H1 (cell line): ENCODE results near the gene KISS1R. TPM values are rescaled to one million over a fixed set of nuclear protein-coding genes. Genes with fewer than 3 reads are reported as not detected.

ENCODE experiments used
- CTCF ChIA-PET: fragments of 300-600 bp; sonication (Branson Sonifier 250); formaldehyde crosslinking; loops from one replicate; lab custom pipeline; 2021; ENCODE audit not compliant: partially characterized antibody; lab: Charles Lee
- POLR2A ChIA-PET: fragments of 300-600 bp; sonication (Branson Sonifier 250); formaldehyde crosslinking; loops from one replicate; lab custom pipeline; 2021; ENCODE audit warnings: inconsistent platforms; ENCODE audit not compliant: partially characterized antibody; lab: Charles Lee
- DNase-seq, 2 experiments: peaks; one replicate each; pipeline versions ENCODE4 v3.0.0 to v3.0.0-alpha.2; 2010 to 2022; ENCODE audit warnings: low spot score in 2 of 2, low read depth in 1 of 2, mixed read lengths in 1 of 2
- FAIRE-seq: peaks from 2 replicates; lab custom pipeline; 2011; peaks lifted over from hg19 to GRCh38; lab: Jason Lieb, UNC
- H2AFZ ChIP-seq: 2 replicates; pipeline ENCODE4 v1.8.1; 2012; ENCODE audit warnings: low read length, inconsistent platforms
- H2AK5ac ChIP-seq: 2 replicates; pipeline ENCODE4 v1.6.1; 2013; ENCODE audit warnings: low read depth, low read length
- H2BK120ac ChIP-seq: replicated peaks from 2 replicates; pipeline ENCODE3; 2013; ENCODE audit warnings: low read depth, low read length, inconsistent platforms
- H2BK12ac ChIP-seq: 2 replicates; pipeline ENCODE4 v1.6.1; 2013; ENCODE audit warnings: low read depth, low read length
- H2BK15ac ChIP-seq: 2 replicates; pipeline ENCODE4 v1.6.1; 2013; ENCODE audit warnings: low read length
- H2BK20ac ChIP-seq: 2 replicates; pipeline ENCODE4 v1.6.1; 2013; ENCODE audit warnings: low read length
- H2BK5ac ChIP-seq: 2 replicates; pipeline ENCODE4 v1.6.1; 2013; ENCODE audit warnings: low read depth, low read length
- H3K14ac ChIP-seq: 2 replicates; pipeline ENCODE4 v1.6.1; 2013; ENCODE audit warnings: inconsistent platforms; ENCODE audit not compliant: insufficient read length
- H3K18ac ChIP-seq: 2 replicates; pipeline ENCODE4 v1.6.1; 2013; ENCODE audit warnings: low read length; ENCODE audit errors: extremely low read depth
- H3K23ac ChIP-seq: 2 replicates; pipeline ENCODE4 v1.6.1; 2013; ENCODE audit warnings: inconsistent platforms; ENCODE audit not compliant: insufficient read length
- H3K23me2 ChIP-seq: 2 replicates; pipeline ENCODE4 v1.6.1; 2013; ENCODE audit warnings: low read depth, low read length
- H3K27ac ChIP-seq: 2 replicates; pipeline ENCODE4 v1.6.1; 2011; ENCODE audit warnings: low read depth, low read length, inconsistent platforms
- H3K27me3 ChIP-seq, 4 experiments: replicated peaks in 1 of 4; 1 replicate in 1 of 4; 2 replicates in 3 of 4; pipeline versions ENCODE4 v1.6.1 to v1.8.1; 2011 to 2013; ENCODE audit warnings: low read length in 3 of 4, mild to moderate bottlenecking in 3 of 4, inconsistent platforms in 2 of 4, mixed read lengths in 2 of 4, moderate library complexity in 1 of 4; ENCODE audit not compliant: control insufficient read depth in 3 of 4, insufficient read depth in 3 of 4; ENCODE audit errors: extremely low read depth in 1 of 4
- H3K36me3 ChIP-seq, 4 experiments: 2 replicates each; pipeline versions ENCODE4 v1.6.1 to v1.8.1; 2011 to 2013; ENCODE audit warnings: mild to moderate bottlenecking in 4 of 4, low read length in 3 of 4, moderate library complexity in 2 of 4, control low read depth in 1 of 4, inconsistent platforms in 1 of 4; ENCODE audit not compliant: insufficient read depth in 4 of 4, control insufficient read depth in 2 of 4
- H3K4ac ChIP-seq: replicated peaks from 2 replicates; pipeline ENCODE3; 2013; ENCODE audit warnings: low read length, low read depth, mixed read lengths, inconsistent platforms; ENCODE audit not compliant: insufficient read length
- H3K4me1 ChIP-seq, 4 experiments: replicated peaks in 1 of 4; 1 replicate in 1 of 4; 2 replicates in 3 of 4; pipeline versions ENCODE4 v1.6.1 to v1.8.1; 2011 to 2013; ENCODE audit warnings: low read length in 3 of 4, inconsistent platforms in 2 of 4, mixed read lengths in 1 of 4; ENCODE audit not compliant: insufficient read depth in 4 of 4, control insufficient read depth in 3 of 4
- H3K4me2 ChIP-seq, 2 experiments: 2 replicates each; pipeline versions ENCODE4 v1.6.1 to v1.8.1; 2011 to 2013; ENCODE audit warnings: low read depth in 2 of 2, low read length in 2 of 2, control low read depth in 1 of 2, inconsistent platforms in 1 of 2, mild to moderate bottlenecking in 1 of 2; ENCODE audit not compliant: insufficient read depth in 1 of 2
- H3K4me3 ChIP-seq, 4 experiments: fragments of 200-600, 300-600 bp in 1 of 4; sonication (generic), shearing (Covaris generic), sonication (Bioruptor Twin) in 1 of 4; 2 replicates each; pipeline versions ENCODE4 v1.5.1 to v1.8.1; 2011 to 2016; ENCODE audit warnings: low read length in 4 of 4, low read depth in 3 of 4, control low read depth in 2 of 4, inconsistent platforms in 2 of 4, mild to moderate bottlenecking in 2 of 4, mixed read lengths in 1 of 4, moderate library complexity in 1 of 4; ENCODE audit not compliant: insufficient read depth in 2 of 4; ENCODE audit errors: extremely low read depth in 1 of 4
- H3K56ac ChIP-seq: replicated peaks from 2 replicates; pipeline ENCODE3; 2013; ENCODE audit warnings: low read depth, mild to moderate bottlenecking, mixed read lengths, low read length, inconsistent platforms; ENCODE audit not compliant: insufficient read length
- H3K79me1 ChIP-seq: 2 replicates; pipeline ENCODE4 v1.6.1; 2013; ENCODE audit warnings: low read depth, low read length, control low read depth
- H3K79me2 ChIP-seq, 2 experiments: 2 replicates each; pipeline versions ENCODE4 v1.6.1 to v1.8.1; 2012 to 2013; ENCODE audit warnings: low read length in 2 of 2, mild to moderate bottlenecking in 2 of 2, inconsistent platforms in 1 of 2; ENCODE audit not compliant: insufficient read depth in 2 of 2, control insufficient read depth in 1 of 2
- H3K9ac ChIP-seq, 4 experiments: replicated peaks in 1 of 4; 1 replicate in 1 of 4; 2 replicates in 3 of 4; pipeline versions ENCODE4 v1.6.1 to v1.8.1; 2011 to 2013; ENCODE audit warnings: low read depth in 3 of 4, low read length in 3 of 4, control low read depth in 2 of 4, mild to moderate bottlenecking in 2 of 4, moderate library complexity in 2 of 4, inconsistent platforms in 1 of 4; ENCODE audit errors: extremely low read depth in 1 of 4
- H3K9me3 ChIP-seq, 2 experiments: 2 replicates each; pipeline versions ENCODE4 v1.6.1 to v1.8.1; 2012 to 2013; ENCODE audit warnings: mild to moderate bottlenecking in 2 of 2, moderate library complexity in 2 of 2, control low read depth in 1 of 2, inconsistent platforms in 1 of 2, low read depth in 1 of 2, low read length in 1 of 2, mixed read lengths in 1 of 2; ENCODE audit not compliant: insufficient read depth in 2 of 2
- H4K20me1 ChIP-seq, 2 experiments: replicated peaks in 1 of 2; 2 replicates each; pipeline versions ENCODE3 to v1.8.1; 2011 to 2013; ENCODE audit warnings: inconsistent platforms in 2 of 2, low read length in 2 of 2, mild to moderate bottlenecking in 1 of 2; ENCODE audit not compliant: insufficient read depth in 2 of 2, control insufficient read depth in 1 of 2
- H4K5ac ChIP-seq: 2 replicates; pipeline ENCODE4 v1.6.1; 2013; ENCODE audit warnings: low read length, low read depth, mixed read lengths, inconsistent platforms; ENCODE audit not compliant: insufficient read length
- H4K8ac ChIP-seq: 2 replicates; pipeline ENCODE4 v1.8.0; 2013; ENCODE audit warnings: mild to moderate bottlenecking, moderate library complexity, low read length, inconsistent platforms; ENCODE audit not compliant: insufficient read depth; ENCODE audit errors: extremely low read depth
- H4K91ac ChIP-seq: replicated peaks from 2 replicates; pipeline ENCODE3; 2013; ENCODE audit warnings: low read length, mixed read lengths, inconsistent platforms; ENCODE audit not compliant: insufficient read length
- ATF3 ChIP-seq: IDR thresholded peaks from 2 replicates; pipeline ENCODE4 v1.6.1; 2011; ENCODE audit warnings: low read depth, mild to moderate bottlenecking, low read length; ENCODE audit not compliant: insufficient read depth
- BACH1 ChIP-seq: IDR thresholded peaks from 2 replicates; pipeline ENCODE4 v1.6.1; 2012; ENCODE audit warnings: low read length, improper control_type of control experiment
- CTCF ChIP-seq, 3 experiments: IDR thresholded peaks; 1 replicate in 2 of 3; 2 replicates in 1 of 3; pipeline versions ENCODE4 v1.5.1 to v1.6.1; 2011; ENCODE audit warnings: low read length in 3 of 3, mild to moderate bottlenecking in 3 of 3, inconsistent platforms in 2 of 3, low read depth in 1 of 3, moderate library complexity in 1 of 3; ENCODE audit not compliant: insufficient read depth in 1 of 3; ENCODE audit errors: control extremely low read depth in 1 of 3
- JUND ChIP-seq: IDR thresholded peaks from 2 replicates; pipeline ENCODE4 v1.6.1; 2011; ENCODE audit warnings: mild to moderate bottlenecking, improper control_type of control experiment, low read length
- POU5F1 ChIP-seq: IDR thresholded peaks from 2 replicates; pipeline ENCODE4 v1.6.1; 2011; ENCODE audit warnings: low read depth, mild to moderate bottlenecking, low read length, moderate library complexity
- TAF1 ChIP-seq: IDR thresholded peaks from 2 replicates; pipeline ENCODE4 v1.6.1; 2011; ENCODE audit warnings: mild to moderate bottlenecking, low read depth, low read length
- WGBS, 2 experiments: shearing (Covaris generic) in 1 of 2; methylation state at CpG; one replicate each; pipeline versions ENCODE4 v1.1.6 to v1.1.7; 2013 to 2015; ENCODE audit warnings: low lambda C conversion rate in 2 of 2, mixed read lengths in 2 of 2, inconsistent platforms in 1 of 2, low coverage in 1 of 2, missing lambda C conversion rate in 1 of 2; ENCODE audit not compliant: insufficient replicate concordance in 2 of 2, insufficient coverage in 1 of 2, insufficient read length in 1 of 2; ENCODE audit errors: extremely low coverage in 1 of 2, missing lambda C conversion rate in 1 of 2; 5-methylcytosine and 5-hydroxymethylcytosine counted together
- polyA plus RNA-seq, 7 experiments: library from polyadenylated mRNA; depleted of rRNA in 3 of 7; stranded (reverse) in 5 of 7; unstranded in 2 of 7; fragments of >200 nt in 5 of 7; fragments of 200-250 nt in 2 of 7; gene quantifications; 1 replicate in 5 of 7; 2 replicates in 1 of 7; 4 replicates in 1 of 7; pipeline versions ENCODE4 v1.2.1 to v1.2.3, GENCODE V29; 2011 to 2013; ENCODE audit warnings: missing spikeins in 2 of 7, mixed read lengths in 2 of 7
- total RNA-seq: library from RNA; stranded (reverse); fragmentation: NEBNext Ultra II Directional; extraction: Animal tissue kit (Norgen Biotek cat#: 25700); gene quantifications from 2 replicates; pipeline ENCODE4 v1.2.1, GENCODE V29; 2021
- TF ChIP-seq, protein P1 (sequence below): IDR thresholded peaks from 2 replicates; pipeline ENCODE4 v1.6.1; 2012; ENCODE audit warnings: inconsistent platforms
- TF ChIP-seq, protein P2 (sequence below): IDR thresholded peaks from 2 replicates; pipeline ENCODE4 v1.6.1; 2012; ENCODE audit warnings: low read length, inconsistent platforms

The KISS1R gene
- total and polyA plus RNA-seq, 2 of the 8 experiments (the other 6 are each of a cell fraction or from before 2014, with no cell fraction given): 2.3 to 2.7 TPM

- DNase-seq (no peak), FAIRE-seq (no peak)
- Histone ChIP-seq H3K79me1 (peaks cover 14% of the 10 kb centered on the region), H3K4me3 (no peak overlapping the region), H4K8ac (no peak overlapping the region), H3K56ac (no peak overlapping the region), H3K23me2 (no peaks in the 10 kb centered on the region), H3K27ac (no peak overlapping the region), H4K5ac (no peak overlapping the region), H4K91ac (no peak overlapping the region), H3K9me3 (no peaks in the 10 kb centered on the region), H3K4me1 (peaks cover 0 to 15% (median 4%) of the 10 kb centered on the region in 4 experiments; a peak in 4 of 7 replicates), H2BK15ac (no peak overlapping the region), H2BK120ac (no peak overlapping the region), H3K36me3 (peaks cover 3 to 10% (median 6%) of the 10 kb centered on the region in 4 experiments; a peak in 6 of 8 replicates), H4K20me1 (peaks cover 7 to 33% of the 10 kb centered on the region in 2 experiments), H3K27me3 (no peaks in the 10 kb centered on the region), H3K79me2 (peaks cover 5 to 76% of the 10 kb centered on the region in 2 experiments), H2AK5ac (no peak overlapping the region), H3K4ac (no peak overlapping the region), H2BK5ac (no peak overlapping the region), H2AFZ (no peak overlapping the region), H2BK12ac (no peak overlapping the region), H3K9ac (no peak overlapping the region), H3K18ac (no peak overlapping the region), H2BK20ac (no peak overlapping the region), H3K23ac (no peak overlapping the region), H3K14ac (no peak overlapping the region), H3K4me2 (no peak overlapping the region)
- POLR2A ChIA-PET: interaction anchor here (1.3 to 1.6 kb wide), 2 partner anchors 25 to 59 kb away, joined by 3 read pairs; no protein-coding TSS in a partner anchor
- 95% methylated on average over 16 of the region's 16 CpGs; no CpG with 5 or more reads in 1 of the 2 experiments for WGBS, 2 experiments
- CTCF ChIA-PET: interaction anchor here (1.1 to 2.5 kb wide), 4 partner anchors 14 to 82 kb away, joined by 3 to 15 read pairs (median 9); no protein-coding TSS in a partner anchor
- TF ChIP-seq CTCF (IDR thresholded peaks at IDR 0.05; ENCODE audit: control extremely low read depth in 1 of 3, insufficient read depth in 1 of 3, low read depth in 1 of 3, low read length in 3 of 3) (no peak), TAF1 (no peak), POU5F1 (no peak), JUND (no peak), ATF3 (no peak), BACH1 (no peak)
- TF ChIP-seq, protein P1, sequence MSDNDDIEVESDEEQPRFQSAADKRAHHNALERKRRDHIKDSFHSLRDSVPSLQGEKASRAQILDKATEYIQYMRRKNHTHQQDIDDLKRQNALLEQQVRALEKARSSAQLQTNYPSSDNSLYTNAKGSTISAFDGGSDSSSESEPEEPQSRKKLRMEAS: no peak
- TF ChIP-seq, protein P2, sequence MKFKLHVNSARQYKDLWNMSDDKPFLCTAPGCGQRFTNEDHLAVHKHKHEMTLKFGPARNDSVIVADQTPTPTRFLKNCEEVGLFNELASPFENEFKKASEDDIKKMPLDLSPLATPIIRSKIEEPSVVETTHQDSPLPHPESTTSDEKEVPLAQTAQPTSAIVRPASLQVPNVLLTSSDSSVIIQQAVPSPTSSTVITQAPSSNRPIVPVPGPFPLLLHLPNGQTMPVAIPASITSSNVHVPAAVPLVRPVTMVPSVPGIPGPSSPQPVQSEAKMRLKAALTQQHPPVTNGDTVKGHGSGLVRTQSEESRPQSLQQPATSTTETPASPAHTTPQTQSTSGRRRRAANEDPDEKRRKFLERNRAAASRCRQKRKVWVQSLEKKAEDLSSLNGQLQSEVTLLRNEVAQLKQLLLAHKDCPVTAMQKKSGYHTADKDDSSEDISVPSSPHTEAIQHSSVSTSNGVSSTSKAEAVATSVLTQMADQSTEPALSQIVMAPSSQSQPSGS: no peak
These were observed 20.1 kb downstream of the KISS1R start for GRCh38 chr19:937259-937694.
